IPS DF 4.7 (cell line): ENCODE measurements around the gene LAMB3.

ENCODE experiments used
- DNase-seq: peaks from one replicate; pipeline ENCODE4 v3.0.0-alpha.2; 2013; ENCODE audit warnings: low spot score; ENCODE audit errors: extremely low read depth

LAMB3 gene

DNA sequence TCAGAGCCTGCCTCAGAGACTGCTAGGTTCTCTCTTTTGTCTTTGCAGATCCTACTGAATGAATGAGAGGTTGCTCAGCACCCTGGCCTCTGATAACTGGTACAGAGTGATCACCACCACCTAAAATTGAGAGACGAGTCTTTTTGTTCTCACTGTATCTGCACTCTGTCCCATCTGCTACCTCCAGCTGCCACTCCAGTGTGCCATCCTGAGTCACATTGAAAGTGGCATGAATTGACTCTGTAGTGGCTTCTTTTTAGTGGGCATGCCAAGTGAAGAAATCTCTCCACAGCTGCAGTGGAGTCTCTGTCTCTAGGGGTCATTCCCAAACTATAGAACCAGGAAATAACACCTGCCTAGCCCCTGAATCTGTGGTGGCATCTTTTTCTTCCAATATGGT lies 54.0 kb downstream of the LAMB3 start:
- DNase-seq, result no peak

DNA sequence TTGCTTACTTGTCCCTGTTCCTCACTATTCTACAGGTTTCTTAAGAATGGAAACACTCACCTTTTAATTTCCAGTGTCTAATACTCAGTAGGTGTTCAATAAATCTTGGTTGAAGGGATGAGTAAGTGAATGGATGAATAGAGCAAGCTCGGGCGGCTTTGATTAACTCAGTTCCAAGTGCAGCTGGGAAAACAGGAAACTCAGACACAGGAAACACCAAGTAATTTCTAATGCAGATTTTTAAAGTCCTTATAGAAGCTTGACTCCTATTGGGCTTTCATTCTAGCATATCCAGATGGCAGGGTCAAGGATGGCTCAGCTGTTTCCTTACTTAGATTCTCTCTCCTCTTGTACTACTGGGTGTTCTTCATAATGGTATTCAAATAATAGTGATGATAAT lies 54.7 kb downstream of the LAMB3 start:
- DNase-seq, result no peak

DNA sequence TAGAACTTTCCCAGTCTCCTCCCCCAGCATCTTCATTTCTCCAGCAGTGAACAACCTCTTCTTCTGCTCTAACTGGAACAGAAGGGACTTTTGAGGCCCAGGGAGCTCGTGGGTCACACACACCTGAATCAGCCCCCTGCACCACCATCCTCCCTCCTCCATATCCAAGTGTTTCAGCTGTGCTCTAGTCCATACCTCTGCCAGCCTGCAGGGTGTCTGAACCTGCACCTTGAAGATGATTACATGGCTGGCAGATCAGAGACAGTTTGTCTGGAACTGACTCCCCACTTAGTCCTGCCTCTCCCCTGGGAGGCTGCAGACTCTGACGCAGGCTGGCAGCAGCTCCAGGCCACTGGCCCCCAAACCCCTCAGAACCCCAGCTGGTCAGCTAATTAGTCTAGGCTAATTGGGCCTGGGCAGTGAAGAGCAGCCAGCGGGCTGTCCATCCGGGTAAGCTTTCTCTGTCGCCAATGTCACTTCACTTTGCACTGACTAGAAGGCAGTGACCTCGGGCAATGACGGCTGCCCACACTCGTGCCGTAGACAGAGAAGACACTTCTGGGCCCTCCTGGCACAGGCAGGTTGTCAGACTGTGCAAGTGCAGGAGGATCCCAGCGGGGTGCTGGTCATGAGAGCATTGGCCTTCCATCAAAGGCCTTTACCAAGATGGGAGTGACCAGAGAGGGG lies 56.5 kb downstream of the LAMB3 start:
- DNase-seq, result no peak

DNA sequence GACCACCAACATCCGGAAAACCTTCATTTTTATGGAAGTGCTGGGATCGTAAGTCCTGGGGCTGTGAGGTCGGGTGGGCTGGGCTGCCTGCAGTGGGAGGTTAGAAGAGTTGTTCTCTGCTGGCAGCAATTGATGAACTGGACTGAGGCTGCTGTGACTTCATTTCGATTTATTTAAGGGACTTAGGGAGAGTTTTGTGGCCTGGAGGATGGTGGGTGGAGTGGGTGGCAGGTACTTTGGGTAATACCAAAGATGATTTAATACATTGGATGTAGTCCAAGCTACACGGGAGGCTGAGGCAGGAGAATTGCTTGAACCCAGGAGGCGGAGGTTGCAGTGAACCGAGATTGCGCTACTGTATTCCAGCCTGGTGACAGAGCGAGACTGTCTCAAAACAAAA lies 57.2 kb downstream of the LAMB3 start:
- no peak for DNase-seq

DNA sequence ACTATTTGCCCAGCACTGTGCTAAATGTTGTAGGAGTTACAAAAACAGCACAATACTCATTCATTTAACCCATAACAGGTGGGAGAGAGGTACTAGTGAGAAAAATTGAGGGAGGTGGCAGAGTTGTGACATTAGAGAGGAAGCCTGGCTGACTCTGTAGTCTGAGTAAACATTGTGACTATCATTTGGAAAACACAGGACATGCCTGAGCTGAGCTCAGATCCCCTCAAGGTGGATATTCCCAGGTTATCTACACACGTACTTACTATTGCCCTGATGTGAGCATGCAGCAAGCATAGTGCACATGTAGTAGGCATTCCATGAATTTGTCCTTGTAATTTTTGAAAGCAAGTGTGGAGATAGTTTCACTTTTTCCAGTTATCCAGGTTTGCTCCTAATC lies 57.8 kb downstream of the LAMB3 start:
- DNase-seq, result no peak

DNA sequence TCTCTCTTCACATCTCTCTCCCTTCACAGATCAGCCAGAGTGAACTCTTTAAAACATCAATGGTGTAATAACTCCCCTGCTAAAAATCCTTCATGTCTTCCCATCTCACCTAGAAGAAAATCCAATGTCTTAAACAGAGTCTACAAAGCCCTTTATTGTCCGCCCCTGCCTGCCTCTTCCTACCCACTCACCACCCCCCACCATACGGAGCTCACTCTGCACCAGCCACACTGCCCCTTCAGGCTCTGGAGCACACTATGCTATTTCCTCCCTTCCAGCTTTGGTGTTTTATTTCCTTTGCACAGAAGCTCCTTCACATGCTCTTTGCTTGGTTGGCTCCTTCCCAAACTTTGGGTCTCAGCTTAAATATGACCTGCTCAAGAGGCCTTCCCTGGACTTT lies 58.5 kb downstream of the LAMB3 start:
- DNase-seq, result no peak

DNA sequence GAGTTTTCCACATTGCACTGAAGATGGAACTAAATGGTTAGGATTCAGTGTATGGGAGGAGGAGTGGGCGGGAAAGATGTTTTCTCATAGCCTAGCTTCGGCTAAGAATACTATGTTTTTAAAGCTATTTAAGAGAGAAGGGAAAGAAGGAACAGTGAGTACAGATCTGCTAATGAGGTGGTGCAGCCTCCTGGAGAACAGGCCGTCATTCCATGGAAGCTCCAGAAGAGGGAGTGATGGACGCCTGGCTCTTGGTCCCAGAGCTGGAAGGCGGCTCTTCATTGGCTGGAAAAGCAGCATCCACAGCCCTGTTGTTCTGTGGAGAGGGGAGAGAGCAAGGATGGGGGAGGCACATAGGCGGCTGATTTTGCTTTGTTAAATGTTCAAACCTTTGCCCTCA lies 61.8 kb downstream of the LAMB3 start:
- DNase-seq, result no peak

DNA sequence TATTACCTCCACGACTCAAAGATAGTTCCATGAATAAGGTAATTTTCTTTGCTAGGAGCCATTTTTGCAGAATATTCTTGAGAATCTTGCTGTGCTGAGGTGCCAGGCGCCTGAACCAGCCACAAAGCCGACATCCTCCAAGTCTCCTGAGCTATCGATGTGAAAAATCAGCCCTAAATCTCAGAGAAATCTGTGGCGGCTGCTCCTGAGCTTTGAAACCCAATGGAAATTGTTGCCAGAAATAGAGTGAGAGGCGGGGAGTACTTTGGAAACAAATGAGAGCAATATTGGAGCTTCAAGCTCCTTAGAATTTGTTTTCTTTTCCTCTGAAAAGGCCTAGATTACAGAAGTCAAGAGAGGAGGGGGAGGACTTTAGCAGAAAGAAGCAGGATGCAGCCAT lies 62.4 kb downstream of the LAMB3 start:
- DNase-seq, result no peak

DNA sequence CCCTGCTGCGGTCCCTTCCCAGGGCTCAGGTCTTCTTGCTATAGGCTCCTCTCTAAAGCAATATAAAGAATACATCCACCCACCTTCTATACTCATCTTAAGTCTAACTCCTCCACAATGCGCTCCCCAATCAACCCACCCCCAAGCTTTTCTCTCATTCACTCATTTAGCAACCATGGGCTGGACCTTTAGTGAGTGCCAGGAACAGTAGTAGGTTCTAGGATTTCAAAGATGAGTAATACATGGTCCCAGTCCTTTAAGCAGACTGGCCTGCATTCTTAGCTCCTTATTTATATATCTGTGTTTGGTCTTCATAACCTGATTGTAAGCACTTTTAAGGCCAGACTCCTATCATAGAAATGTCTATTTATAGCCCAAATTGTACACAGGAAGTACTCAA lies 62.8 kb downstream of the LAMB3 start:
- DNase-seq, result no peak

DNA sequence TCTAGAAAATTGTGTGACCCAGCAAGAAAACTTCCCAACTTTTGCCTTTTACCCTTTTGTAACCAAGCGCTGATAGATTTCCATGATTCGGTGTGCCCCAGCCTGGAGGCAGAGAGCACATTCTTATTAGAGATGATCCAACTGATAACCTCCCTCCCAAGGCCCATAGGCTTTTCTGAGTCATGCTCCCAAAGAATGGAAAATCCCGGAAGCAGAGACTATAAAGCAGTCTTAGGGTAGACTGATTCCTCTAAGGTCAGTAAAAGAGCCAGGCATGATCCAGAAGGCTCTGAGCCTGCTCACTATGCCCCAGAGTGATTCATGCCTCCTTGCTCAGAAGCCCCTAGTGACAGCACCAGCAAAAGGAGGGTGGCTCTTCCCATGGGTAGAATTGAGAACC lies 64.4 kb downstream of the LAMB3 start:
- no peak for DNase-seq

DNA sequence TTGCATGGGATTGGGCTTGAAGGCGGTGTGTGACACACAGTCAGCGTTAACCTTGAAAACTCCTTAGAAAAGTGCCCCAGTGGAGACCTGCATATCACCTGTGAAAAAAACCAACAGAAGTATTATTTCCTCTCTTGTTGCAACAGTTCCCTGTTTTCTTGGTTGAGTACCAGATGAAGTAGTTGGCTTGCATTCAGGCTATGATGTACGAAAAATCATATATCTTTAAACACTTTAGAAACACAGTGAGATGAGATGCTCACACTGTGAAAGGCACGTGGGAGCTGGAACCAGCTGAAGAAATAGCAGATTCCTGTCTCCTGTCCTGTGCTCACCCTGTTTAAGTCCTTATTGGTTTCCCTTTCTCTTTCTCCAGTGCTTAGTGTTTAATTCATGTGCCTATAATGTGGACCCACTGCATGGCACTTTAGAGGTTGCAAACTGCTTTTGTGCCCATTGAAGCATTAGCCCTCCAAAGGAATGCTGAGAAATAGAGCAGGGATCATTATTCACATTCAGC lies 65.9 kb downstream of the LAMB3 start:
- DNase-seq, result no peak

DNA sequence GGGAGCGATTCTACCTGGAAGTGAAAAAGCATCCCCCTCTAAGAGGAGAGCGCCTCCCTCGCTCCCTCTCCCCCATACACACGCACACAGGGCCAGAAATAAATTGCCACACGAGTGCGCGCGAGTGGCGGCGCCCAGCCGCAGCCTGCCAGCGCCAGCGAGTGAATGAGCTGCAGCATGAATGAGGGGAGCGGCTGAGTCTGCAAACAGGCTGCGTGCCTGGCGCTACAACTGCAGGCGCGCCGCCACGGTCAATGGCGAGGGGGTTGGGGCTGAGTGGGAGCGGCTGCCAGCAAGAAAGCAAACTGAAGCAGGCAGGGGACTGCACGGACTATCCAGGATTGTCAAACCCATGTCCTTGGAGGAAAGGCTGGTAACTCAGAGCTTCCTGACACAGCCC lies 66.6 kb downstream of the LAMB3 start:
- DNase-seq, result no peak

DNA sequence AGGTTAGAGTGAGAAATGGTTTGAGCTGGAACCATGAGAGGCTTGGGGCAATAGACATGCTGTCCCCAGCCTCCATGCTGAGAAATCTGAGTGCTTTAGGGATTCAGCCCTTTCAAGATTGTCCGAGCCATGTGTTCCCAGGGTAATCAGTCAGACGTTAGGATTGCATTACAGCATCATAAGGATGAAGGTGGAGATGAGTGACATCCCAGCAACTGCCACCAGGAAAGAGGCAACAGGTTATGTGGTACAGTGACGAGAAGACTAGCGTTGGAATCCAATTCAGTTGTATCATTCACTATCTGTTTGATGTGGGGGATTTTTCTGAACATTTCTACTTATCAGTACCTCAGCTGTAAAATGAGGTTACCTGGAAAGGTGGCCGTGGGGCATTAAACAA lies 67.0 kb downstream of the LAMB3 start:
- no peak for DNase-seq

DNA sequence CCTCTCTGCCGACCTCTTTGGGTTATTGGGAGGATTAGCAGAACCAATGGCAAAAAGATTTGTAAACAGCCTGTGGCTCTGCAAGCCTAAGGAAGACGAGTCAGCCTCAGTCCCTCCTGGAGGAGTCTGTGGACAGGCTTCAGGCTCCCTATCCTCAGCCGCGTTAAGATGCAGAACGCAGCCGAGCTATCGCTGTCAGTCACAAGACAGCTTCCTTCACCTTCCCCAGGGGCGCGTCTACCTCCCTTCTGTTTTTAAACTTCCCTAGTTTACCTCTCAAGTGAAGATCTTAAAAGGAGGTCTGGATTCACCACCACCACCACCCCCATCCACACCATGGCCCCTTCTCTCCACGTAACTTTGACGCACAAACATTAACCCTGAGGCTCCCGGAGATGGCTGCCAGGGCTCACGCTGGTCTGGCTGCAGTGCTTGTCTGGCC lies 68.0 kb downstream of the LAMB3 start:
- no peak for DNase-seq

DNA sequence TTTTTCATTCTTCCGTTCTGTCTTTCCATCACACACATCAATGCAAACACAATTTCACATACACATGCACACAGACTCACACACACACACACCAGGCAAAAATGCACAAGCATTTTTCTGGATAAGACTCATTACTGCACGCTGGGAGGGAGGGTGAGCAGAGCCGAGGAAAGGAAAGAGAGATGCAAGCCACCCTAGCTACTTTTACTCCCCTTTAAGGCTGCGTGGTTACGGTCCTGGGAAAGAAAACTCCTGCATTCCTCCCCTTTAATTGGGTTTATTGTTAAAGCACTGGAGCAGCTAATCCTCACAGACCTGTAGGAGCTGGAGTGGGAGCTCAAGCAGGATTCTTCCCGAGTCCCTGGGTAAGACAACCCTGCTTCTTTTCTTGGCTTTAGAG lies 68.8 kb downstream of the LAMB3 start, which contains the start of gene CAMK1G:
CAMK1G (plus strand) TSS at position 307 of the 400 bp plus-strand sequence. CDS start 11,270 bp downstream, outside the sequence.
- no peak for DNase-seq

DNA sequence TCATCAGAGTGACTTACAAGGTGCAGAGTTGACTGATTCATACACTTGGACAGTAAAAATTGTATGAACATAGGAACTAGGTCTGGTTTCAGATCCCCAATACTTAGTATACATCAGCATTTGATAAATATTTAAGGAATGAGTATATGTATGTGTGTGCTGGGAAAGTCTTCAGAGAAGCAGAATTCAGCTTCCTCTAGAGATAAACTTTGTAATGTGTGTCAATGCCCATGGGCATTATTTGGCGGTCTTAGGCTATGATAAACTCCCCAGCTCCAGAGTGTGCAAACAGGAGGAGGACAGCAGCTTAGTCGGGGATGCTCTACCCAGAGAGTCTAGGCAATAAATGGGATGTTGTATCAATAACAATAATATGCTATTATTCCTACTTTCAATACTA lies 71.6 kb downstream of the LAMB3 start:
- no peak for DNase-seq

DNA sequence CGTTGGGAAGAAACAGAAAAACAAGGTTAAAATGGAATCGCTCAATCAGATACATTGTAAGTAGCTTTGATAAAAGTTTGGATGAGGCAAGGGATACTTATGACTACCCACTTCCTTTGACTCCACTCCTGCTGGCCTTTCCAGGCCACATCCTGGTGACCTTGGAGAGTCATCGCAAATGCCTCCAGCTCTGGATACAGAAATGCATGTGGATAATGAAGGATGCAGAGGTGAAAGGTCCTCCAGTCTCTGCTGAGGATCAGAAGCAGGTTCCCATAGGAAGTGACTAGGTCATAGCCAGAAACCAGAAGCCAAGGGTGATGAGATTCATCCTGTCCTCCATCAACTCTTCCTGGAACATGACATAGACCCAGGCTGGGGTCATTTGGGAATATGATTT lies 74.9 kb downstream of the LAMB3 start:
- DNase-seq, result no peak

DNA sequence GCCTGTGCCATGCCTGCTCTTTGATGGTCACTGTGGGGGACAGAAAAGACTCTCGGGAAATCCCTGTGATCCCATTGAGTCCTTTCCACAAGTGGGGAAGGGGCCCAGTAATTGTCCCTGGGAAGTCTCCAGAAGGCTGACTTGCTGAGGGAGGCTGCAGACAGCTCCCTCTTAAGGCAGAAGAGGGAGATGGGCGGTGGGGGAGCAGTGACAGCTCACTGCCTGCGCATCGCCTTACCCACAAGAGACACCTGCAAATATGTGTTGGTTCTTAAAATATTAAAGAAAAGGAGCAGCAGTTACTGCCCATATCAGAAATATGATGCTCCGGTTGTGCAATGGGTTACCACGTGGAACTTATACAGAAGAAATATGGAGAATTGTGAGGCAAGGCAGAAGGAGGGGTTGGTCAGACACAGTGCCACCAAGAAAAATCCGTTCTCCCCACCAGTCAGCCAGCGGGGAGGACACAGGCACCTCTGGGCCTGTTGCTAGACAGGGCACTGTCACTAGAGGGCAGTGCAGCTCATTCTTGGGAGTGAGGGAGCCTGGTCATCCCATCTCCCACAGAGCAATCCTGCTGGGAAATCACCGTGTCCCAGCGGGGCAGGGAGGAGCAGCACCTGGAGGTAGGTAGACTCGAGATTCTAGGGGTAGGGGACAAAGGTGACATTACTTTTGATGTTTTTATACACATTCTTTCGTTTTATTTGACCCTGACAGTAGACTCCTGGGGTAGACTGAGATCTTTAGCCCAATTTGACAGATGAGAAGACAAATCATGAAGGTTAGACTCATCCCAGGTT lies 75.6 kb downstream of the LAMB3 start:
- no peak for DNase-seq

DNA sequence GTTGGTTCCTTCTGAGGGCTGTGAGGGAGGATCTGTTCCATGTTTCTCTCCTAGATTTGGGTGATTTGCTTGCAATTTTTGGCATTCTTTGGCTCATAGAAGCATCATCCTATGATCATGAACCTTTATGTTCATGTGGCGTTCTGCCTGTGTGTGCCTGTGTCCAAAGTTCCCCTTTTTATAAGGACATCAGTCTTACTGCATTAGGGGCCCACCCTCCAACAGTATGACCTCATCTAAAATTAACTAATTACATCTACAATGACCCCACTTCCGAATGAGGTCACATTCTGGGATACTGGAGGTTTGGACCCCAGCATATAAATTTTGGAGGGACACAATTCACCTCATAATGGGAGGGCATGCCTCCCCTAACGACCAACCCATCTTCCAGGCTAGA lies 81.5 kb downstream of the LAMB3 start:
- DNase-seq, result no peak

DNA sequence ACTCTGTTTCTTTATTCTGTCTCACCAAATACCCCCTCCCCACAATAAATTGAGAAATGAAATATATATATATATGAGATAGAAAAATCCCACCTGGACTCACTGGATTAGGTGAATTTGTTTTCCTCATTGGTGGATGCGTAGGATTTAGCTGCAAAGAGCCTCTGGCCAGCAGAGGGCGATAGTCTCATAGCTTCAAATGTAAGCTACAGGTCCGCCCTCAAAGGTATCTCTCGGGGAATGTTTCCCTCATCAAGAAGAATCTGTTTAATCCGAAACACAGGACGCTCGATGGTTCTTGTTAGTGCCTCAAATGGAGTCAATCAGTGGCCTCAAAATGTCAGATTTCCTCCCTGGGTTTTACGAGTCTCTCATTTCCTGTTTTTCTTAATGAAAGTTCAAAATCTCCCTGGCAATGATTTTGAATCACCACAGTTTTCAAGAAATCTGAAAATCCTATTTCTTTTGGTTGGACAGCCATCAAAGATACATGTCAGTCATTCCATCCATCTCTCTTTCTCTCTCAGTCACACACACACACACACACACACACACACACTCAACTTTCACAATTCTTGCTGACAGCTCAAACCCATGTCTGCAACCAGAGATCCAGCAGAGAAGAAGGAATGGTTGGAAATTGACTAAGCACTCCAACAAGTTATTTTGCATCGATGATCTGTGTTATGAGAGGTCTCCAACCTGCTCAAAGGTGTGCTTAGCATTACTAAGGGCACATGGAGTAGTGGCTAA lies 82.6 kb downstream of the LAMB3 start:
- DNase-seq, result no peak

DNA sequence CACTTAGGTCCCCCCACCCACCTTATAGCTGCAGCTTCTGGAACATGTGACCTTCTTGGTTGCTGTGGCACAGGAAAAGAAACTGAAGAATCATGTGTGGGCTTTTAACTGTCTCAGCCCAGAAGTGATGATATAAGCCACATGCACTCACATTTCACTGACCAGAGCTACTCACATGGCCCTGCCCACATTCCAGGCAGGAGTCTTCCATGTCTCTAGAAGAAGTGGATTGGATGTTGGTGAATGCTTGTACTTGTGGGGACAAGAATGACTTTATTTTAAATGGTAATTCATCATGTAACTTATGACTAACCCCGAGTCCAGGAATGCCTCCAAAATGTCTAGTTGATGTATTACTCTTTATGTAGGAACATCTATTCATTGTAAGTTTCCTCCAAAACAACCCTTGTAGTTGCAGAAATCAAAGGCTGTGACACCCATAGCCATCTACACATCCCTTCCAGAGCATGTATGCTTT lies 84.5 kb downstream of the LAMB3 start:
- no peak for DNase-seq
